H1 (cell line): ENCODE data around the gene KRT3.

ENCODE experiments used
- EP300 ChIP-seq, 2 experiments: IDR thresholded peaks; 1 replicate in 1 of 2; 2 replicates in 1 of 2; pipeline ENCODE4 v1.6.1; 2011 to 2012; ENCODE audit warnings: low read depth in 2 of 2, low read length in 2 of 2, mild to moderate bottlenecking in 2 of 2, borderline replicate concordance in 1 of 2, inconsistent platforms in 1 of 2, moderate library complexity in 1 of 2
- EZH2 ChIP-seq: fragments of 200-600 bp; sonication (generic); IDR thresholded peaks from 2 replicates; pipeline ENCODE4 v1.7.1; 2012; ENCODE audit warnings: low read depth, mild to moderate bottlenecking, moderate library complexity, low read length, inconsistent platforms; ENCODE audit not compliant: severe bottlenecking
- POLR2A ChIP-seq, 2 experiments: IDR thresholded peaks; 1 replicate in 1 of 2; 2 replicates in 1 of 2; pipeline ENCODE4 v1.6.1; 2011; ENCODE audit warnings: low read depth in 2 of 2, low read length in 2 of 2, mild to moderate bottlenecking in 2 of 2; ENCODE audit errors: control extremely low read depth in 1 of 2
- RFX5 ChIP-seq: IDR thresholded peaks from 2 replicates; pipeline ENCODE4 v1.6.1; 2011; ENCODE audit warnings: low read depth, low read length, improper control_type of control experiment, borderline replicate concordance
- SP2 ChIP-seq: IDR thresholded peaks from 2 replicates; pipeline ENCODE4 v1.6.1; 2012; ENCODE audit warnings: mild to moderate bottlenecking, low read length, inconsistent platforms
- TF ChIP-seq, protein P1 (sequence below), 3 experiments: IDR thresholded peaks; 1 replicate in 2 of 3; 2 replicates in 1 of 3; pipeline versions ENCODE4 v1.5.1 to v1.6.1; 2011; ENCODE audit warnings: low read length in 3 of 3, mild to moderate bottlenecking in 3 of 3, inconsistent platforms in 2 of 3, low read depth in 1 of 3, moderate library complexity in 1 of 3; ENCODE audit not compliant: insufficient read depth in 1 of 3; ENCODE audit errors: control extremely low read depth in 1 of 3

DNA sequence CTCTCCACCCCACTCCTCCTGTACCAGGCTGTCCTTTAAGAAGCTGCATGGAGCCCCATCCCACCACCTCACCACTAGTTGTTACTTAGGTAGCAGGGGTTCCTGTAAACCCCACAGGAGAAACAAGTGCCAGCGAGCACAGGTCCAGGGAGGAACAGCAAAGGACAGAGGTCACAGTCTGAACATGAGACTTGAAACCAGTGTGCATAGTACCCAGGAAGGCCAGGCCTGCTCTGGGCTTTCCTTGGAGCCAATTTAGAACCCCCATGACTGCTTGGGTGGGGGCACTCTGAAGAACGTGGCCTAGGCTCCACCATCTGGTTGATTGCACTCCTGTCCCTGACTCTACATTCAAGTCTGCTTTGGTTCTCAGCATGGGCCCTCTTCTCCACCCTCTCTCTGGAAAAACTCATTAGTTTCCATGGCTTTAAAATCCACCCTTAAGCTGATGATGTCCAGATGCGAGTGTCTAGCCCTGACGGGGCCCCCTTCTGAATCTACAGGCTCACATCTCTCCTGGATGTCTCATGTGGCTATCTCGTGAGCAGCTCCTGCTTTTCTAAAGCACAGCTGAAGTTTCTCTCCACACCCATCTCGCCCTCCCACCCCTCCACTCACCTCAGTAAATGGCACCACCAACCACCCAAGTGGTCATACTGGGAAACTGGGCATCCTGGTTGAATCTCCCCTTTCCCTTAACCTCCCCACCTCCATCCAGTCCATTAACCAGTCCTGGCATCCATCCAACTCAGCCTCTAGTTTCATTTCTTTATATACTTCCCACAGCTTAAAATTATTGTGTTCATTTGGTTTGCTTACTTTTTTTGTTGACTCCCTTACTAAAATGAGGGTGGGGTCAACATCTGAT lies 8.4 kb downstream of the KRT3 start:
- TF ChIP-seq EP300 (IDR thresholded peaks at IDR 0.05; ENCODE audit: borderline replicate concordance in 1 of 2, low read depth in 2 of 2, low read length in 2 of 2) (no peak), POLR2A (IDR thresholded peaks at IDR 0.05; ENCODE audit: control extremely low read depth in 1 of 2, low read depth in 2 of 2, low read length in 2 of 2) (no peak), EZH2 (no peak), RFX5 (no peak), SP2 (no peak)
- TF ChIP-seq, protein P1, sequence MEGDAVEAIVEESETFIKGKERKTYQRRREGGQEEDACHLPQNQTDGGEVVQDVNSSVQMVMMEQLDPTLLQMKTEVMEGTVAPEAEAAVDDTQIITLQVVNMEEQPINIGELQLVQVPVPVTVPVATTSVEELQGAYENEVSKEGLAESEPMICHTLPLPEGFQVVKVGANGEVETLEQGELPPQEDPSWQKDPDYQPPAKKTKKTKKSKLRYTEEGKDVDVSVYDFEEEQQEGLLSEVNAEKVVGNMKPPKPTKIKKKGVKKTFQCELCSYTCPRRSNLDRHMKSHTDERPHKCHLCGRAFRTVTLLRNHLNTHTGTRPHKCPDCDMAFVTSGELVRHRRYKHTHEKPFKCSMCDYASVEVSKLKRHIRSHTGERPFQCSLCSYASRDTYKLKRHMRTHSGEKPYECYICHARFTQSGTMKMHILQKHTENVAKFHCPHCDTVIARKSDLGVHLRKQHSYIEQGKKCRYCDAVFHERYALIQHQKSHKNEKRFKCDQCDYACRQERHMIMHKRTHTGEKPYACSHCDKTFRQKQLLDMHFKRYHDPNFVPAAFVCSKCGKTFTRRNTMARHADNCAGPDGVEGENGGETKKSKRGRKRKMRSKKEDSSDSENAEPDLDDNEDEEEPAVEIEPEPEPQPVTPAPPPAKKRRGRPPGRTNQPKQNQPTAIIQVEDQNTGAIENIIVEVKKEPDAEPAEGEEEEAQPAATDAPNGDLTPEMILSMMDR (IDR thresholded peaks at IDR 0.05; ENCODE audit: control extremely low read depth in 1 of 3, insufficient read depth in 1 of 3, low read depth in 1 of 3, low read length in 3 of 3) = no peak
